ENCODE data around the gene CWC27. TPM values are rescaled to one million over a fixed set of nuclear protein-coding genes. Genes with fewer than 3 reads are reported as not detected.

The CWC27 gene
- total RNA-seq, 1 experiment from 2014 or later, result 42.7 TPM

GRCh38 chr5:65061250-65061973 is 292.7 kb downstream of the CWC27 start:
- no peak overlapping the region for H3K4me3 Mint-ChIP-seq
- ATAC-seq, result no peak
- POLR2A ChIA-PET, result no interaction called here
- no peak overlapping the region for H3K27ac Mint-ChIP-seq
- TF ChIP-seq, protein P1, sequence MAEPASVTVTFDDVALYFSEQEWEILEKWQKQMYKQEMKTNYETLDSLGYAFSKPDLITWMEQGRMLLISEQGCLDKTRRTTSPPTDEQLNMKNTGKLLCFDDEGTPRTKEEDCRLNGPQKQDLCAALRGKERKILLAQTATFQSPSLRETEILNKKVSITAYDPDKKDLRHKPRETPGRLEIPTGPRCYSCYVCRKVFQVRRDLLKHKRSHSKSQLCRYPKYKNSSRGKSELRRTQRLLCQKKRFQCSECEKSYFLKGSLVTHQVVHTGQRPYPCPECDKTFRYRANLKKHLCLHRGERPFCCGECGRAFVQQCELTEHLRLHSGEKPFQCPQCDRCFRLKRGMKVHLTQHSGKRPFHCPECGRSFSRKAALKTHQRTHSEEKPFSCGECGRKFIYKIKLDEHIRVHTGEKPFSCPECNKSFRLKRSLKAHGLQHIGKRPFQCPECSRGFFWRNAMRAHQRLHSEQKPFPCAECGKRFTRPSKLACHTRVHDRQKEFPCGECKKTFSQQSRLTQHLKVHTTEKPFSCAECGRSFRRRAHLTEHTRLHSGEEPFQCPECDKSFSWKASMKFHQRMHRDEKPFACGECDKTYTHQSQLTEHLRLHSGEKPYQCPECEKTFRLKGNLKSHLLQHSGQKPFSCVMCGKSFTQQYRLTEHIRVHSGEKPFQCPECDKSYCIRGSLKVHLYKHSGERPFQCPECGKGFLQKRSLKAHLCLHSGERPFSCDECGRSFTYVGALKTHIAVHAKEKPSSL (CRISPR knock-in tag; conservative IDR thresholded peaks at IDR 0.05), result no peak
- TF ChIP-seq RELA (CRISPR knock-in tag; IDR thresholded peaks at IDR 0.05; ENCODE audit: borderline replicate concordance) (no peak), ZNF317 (CRISPR knock-in tag; IDR thresholded peaks at IDR 0.05; ENCODE audit: borderline replicate concordance, low read depth) (no peak), IRF2 (CRISPR knock-in tag; IDR thresholded peaks at IDR 0.05; ENCODE audit: borderline replicate concordance, low read depth) (no peak), NFATC4 (CRISPR knock-in tag; IDR thresholded peaks at IDR 0.05) (no peak), JUN (CRISPR knock-in tag; IDR thresholded peaks at IDR 0.05) (no peak), EMX1 (CRISPR knock-in tag; IDR thresholded peaks at IDR 0.05) (no peak), GRHL2 (CRISPR knock-in tag; IDR thresholded peaks at IDR 0.05; ENCODE audit: insufficient replicate concordance, severe bottlenecking) (no peak), FOXP1 (CRISPR knock-in tag; IDR thresholded peaks at IDR 0.05; ENCODE audit: borderline replicate concordance) (no peak), SMAD3 (CRISPR knock-in tag; IDR thresholded peaks at IDR 0.05; ENCODE audit: borderline replicate concordance) (no peak)
- TF ChIP-seq, protein P2, sequence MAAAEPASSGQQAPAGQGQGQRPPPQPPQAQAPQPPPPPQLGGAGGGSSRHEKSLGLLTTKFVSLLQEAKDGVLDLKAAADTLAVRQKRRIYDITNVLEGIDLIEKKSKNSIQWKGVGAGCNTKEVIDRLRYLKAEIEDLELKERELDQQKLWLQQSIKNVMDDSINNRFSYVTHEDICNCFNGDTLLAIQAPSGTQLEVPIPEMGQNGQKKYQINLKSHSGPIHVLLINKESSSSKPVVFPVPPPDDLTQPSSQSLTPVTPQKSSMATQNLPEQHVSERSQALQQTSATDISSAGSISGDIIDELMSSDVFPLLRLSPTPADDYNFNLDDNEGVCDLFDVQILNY (CRISPR knock-in tag; IDR thresholded peaks at IDR 0.05), result no peak
- TF ChIP-seq, protein P3, sequence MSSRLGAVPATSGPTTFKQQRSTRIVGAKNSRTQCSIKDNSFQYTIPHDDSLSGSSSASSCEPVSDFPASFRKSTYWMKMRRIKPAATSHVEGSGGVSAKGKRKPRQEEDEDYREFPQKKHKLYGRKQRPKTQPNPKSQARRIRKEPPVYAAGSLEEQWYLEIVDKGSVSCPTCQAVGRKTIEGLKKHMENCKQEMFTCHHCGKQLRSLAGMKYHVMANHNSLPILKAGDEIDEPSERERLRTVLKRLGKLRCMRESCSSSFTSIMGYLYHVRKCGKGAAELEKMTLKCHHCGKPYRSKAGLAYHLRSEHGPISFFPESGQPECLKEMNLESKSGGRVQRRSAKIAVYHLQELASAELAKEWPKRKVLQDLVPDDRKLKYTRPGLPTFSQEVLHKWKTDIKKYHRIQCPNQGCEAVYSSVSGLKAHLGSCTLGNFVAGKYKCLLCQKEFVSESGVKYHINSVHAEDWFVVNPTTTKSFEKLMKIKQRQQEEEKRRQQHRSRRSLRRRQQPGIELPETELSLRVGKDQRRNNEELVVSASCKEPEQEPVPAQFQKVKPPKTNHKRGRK (CRISPR knock-in tag; IDR thresholded peaks at IDR 0.05; ENCODE audit: borderline replicate concordance), result no peak
- H3K9me3 Mint-ChIP-seq, result peaks cover 23% of the 10 kb centered on the region
- peaks cover 2% of the 10 kb centered on the region; the same call in 1 of the 2 replicates for H3K36me3 Mint-ChIP-seq
- no peak for DNase-seq (ENCODE audit: low spot score)
- CTCF ChIA-PET, result no interaction called here
- H3K27me3 Mint-ChIP-seq (ENCODE audit: low read depth), result no peaks in the 10 kb centered on the region
- peaks cover 9% of the 10 kb centered on the region for H3K4me1 Mint-ChIP-seq

GRCh38 chr5:65061974-65062353 is 293.2 kb downstream of the CWC27 start:
- ChIA-PET CTCF (no interaction called here), POLR2A (no interaction called here)
- Mint-ChIP-seq H3K27me3 (ENCODE audit: low read depth) (no peaks in the 10 kb centered on the region), H3K9me3 (peaks cover 23% of the 10 kb centered on the region), H3K27ac (no peak overlapping the region), H3K4me1 (peaks cover 14% of the 10 kb centered on the region), H3K36me3 (peaks cover 2% of the 10 kb centered on the region; the same call in 1 of the 2 replicates), H3K4me3 (no peak overlapping the region)
- DNase-seq (ENCODE audit: low spot score) (no peak), ATAC-seq (no peak)
- TF ChIP-seq KAT7 (CRISPR knock-in tag; IDR thresholded peaks at IDR 0.05; ENCODE audit: borderline replicate concordance) (no peak), NR1H2 (CRISPR knock-in tag; IDR thresholded peaks at IDR 0.05) (no peak), NFATC4 (CRISPR knock-in tag; IDR thresholded peaks at IDR 0.05) (no peak), CTCF (IDR thresholded peaks at IDR 0.05) (no peak), ARID4B (CRISPR knock-in tag; IDR thresholded peaks at IDR 0.05; ENCODE audit: borderline replicate concordance) (no peak), IRF1 (CRISPR knock-in tag; IDR thresholded peaks at IDR 0.05) (no peak), IRF2 (CRISPR knock-in tag; IDR thresholded peaks at IDR 0.05; ENCODE audit: borderline replicate concordance, low read depth) (no peak), ZNF232 (CRISPR knock-in tag; IDR thresholded peaks at IDR 0.05) (no peak), SMAD3 (CRISPR knock-in tag; IDR thresholded peaks at IDR 0.05; ENCODE audit: borderline replicate concordance) (no peak)

Measured in WTC11 (cell line).